ENCODE data around the gene DENND2D. TPM values are rescaled to one million over a fixed set of nuclear protein-coding genes. Genes with fewer than 3 reads are reported as not detected.

Gene DENND2D
- total and polyA plus RNA-seq, 7 donors, result 2.3 to 77.0 (median 5.9) TPM

GRCh38 chr1:111190931-111191451, 9.5 kb downstream of the DENND2D start:
- Histone ChIP-seq H3K36me3 (peaks cover 11 to 33% (median 13%) of the 10 kb centered on the region in 4 donors), H3K4me1 (peaks cover 0 to 18% (median 13%) of the 10 kb centered on the region in 4 donors), H3K9me3 (no peaks in the 10 kb centered on the region), H3K4me3 (no peak overlapping the region), H3K27ac (peak overlapping the region in 3 of 4 donors; percentile 14 to 19 (median 17)), H3K27me3 (no peaks in the 10 kb centered on the region)
- 43 to 64% methylated on average over 2 of the region's 2 CpGs for WGBS, 2 donors
- no peak for DNase-seq
- TF ChIP-seq EP300 (IDR thresholded peaks at IDR 0.05), result no peak
- TF ChIP-seq CTCF (IDR thresholded peaks at IDR 0.05), result no peak
- TF ChIP-seq POLR2AphosphoS5 (IDR thresholded peaks at IDR 0.05), result peak in 2 of 4 donors; percentile 13 to 31
- intact Hi-C loops (cut with DNase I), result no loop called here

- peaks cover 16 to 67% (median 19%) of the 10 kb centered on the region in 4 donors for H3K36me3 ChIP-seq
Observed at GRCh38 chr1:111184663-111185062, 15.8 kb downstream of the DENND2D start.

GRCh38 chr1:111183308-111184069, 17.0 kb downstream of the DENND2D start:
- intact Hi-C loops (cut with DNase I), result no loop called here
- Histone ChIP-seq H3K4me3 (no peak overlapping the region), H3K36me3 (peaks cover 16 to 65% (median 16%) of the 10 kb centered on the region in 4 donors), H3K4me1 (no peaks in the 10 kb centered on the region), H3K27ac (no peak overlapping the region), H3K27me3 (no peaks in the 10 kb centered on the region), H3K9me3 (no peaks in the 10 kb centered on the region)
- no peak for DNase-seq
- TF ChIP-seq CTCF (IDR thresholded peaks at IDR 0.05) (no peak), POLR2AphosphoS5 (IDR thresholded peaks at IDR 0.05) (no peak), EP300 (IDR thresholded peaks at IDR 0.05) (no peak), POLR2A (IDR thresholded peaks at IDR 0.05) (no peak)
- WGBS, 2 donors, result 81 to 86% methylated on average over 6 of the region's 6 CpGs

More at GRCh38 chr1:111184663-111185062, 15.8 kb downstream of the DENND2D start:
- no peak overlapping the region for H3K27ac ChIP-seq
- H3K27me3 ChIP-seq, result no peaks in the 10 kb centered on the region
- TF ChIP-seq EP300 (IDR thresholded peaks at IDR 0.05), result no peak
- no peak for TF ChIP-seq POLR2A (IDR thresholded peaks at IDR 0.05)
- TF ChIP-seq CTCF (IDR thresholded peaks at IDR 0.05), result no peak
- TF ChIP-seq POLR2AphosphoS5 (IDR thresholded peaks at IDR 0.05), result no peak
- H3K9me3 ChIP-seq, result no peaks in the 10 kb centered on the region
- no peak overlapping the region for H3K4me3 ChIP-seq
- H3K4me1 ChIP-seq, result no peaks in the 10 kb centered on the region
- intact Hi-C loops (cut with DNase I), result no loop called here
- no peak for DNase-seq

DNA sequence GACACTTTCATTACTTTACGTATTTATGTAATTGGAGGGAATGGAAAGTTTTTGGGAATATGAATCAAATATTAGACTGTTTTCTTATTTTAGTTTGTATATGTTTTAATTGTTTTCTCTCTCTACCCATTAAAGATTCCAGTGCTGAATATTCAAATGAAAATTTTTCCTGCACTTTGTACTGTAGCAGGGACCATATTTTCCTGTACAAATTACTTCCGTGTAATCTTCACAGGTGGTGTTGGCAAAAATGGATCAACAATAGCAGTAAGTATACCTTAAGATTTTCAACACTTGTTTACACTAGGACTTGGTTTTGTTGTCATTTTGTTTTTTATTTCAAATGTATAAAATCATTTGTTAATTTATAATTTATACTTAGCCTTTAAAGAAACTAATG, 18.4 kb downstream of the DENND2D start:
- H3K4me3 ChIP-seq, result no peak overlapping the region
- no peaks in the 10 kb centered on the region for H3K27me3 ChIP-seq
- WGBS, 2 donors, result 60 to 83% methylated on average over 2 of the region's 2 CpGs
- H3K36me3 ChIP-seq, result peaks cover 5 to 63% (median 8%) of the 10 kb centered on the region in 4 donors
- no peaks in the 10 kb centered on the region for H3K4me1 ChIP-seq
- TF ChIP-seq EP300 (IDR thresholded peaks at IDR 0.05) (no peak), POLR2AphosphoS5 (IDR thresholded peaks at IDR 0.05) (no peak), POLR2A (IDR thresholded peaks at IDR 0.05) (no peak), CTCF (IDR thresholded peaks at IDR 0.05) (no peak)
- no peaks in the 10 kb centered on the region for H3K9me3 ChIP-seq
- no peak overlapping the region for H3K27ac ChIP-seq
- DNase-seq, result no peak
- intact Hi-C loops (cut with DNase I), result no loop called here
